Endometrium (tissue), 2 donors: Measurements from ENCODE around the gene SLC2A2.
"Not testable (repeated sequence)": the region's sequence is repeated elsewhere in the genome, so short reads cannot be mapped to it uniquely, and the experiment has no call there.

Experiments
- FAIRE-seq: peaks from 2 replicates; lab custom pipeline; 2012; peaks lifted over from hg19 to GRCh38; lab: Jason Lieb, UNC
- donor health status: control.
- donor health status: control.

The SLC2A2 gene

GRCh38 chr3:170988378-170988777 is 38.1 kb downstream of the SLC2A2 start:
- no peak for FAIRE-seq

GRCh38 chr3:170985304-170985703 is 41.2 kb downstream of the SLC2A2 start:
- no peak for FAIRE-seq

- no peak for FAIRE-seq
Observed at GRCh38 chr3:170982733-170983132, 43.8 kb downstream of the SLC2A2 start.

GRCh38 chr3:170980399-170980798 is 46.1 kb downstream of the SLC2A2 start:
- FAIRE-seq: no peak

- FAIRE-seq: no peak
Observed at GRCh38 chr3:170977949-170978745, 48.4 kb downstream of the SLC2A2 start.

- no peak for FAIRE-seq
Observed at GRCh38 chr3:170976190-170976519, 50.4 kb downstream of the SLC2A2 start.

GRCh38 chr3:170975283-170976189 is 51.0 kb downstream of the SLC2A2 start:
- FAIRE-seq: no peak

- FAIRE-seq: no peak
Observed at GRCh38 chr3:170974872-170975271, 51.6 kb downstream of the SLC2A2 start.

GRCh38 chr3:170972917-170973316 is 53.6 kb downstream of the SLC2A2 start:
- not testable (repeated sequence) for FAIRE-seq

- FAIRE-seq: no peak
Observed at GRCh38 chr3:170967126-170967525, 59.4 kb downstream of the SLC2A2 start.

GRCh38 chr3:170966495-170966894 is 60.0 kb downstream of the SLC2A2 start:
- no peak for FAIRE-seq

GRCh38 chr3:170962411-170962810 is 64.1 kb downstream of the SLC2A2 start:
- FAIRE-seq: no peak

GRCh38 chr3:170961616-170962400 is 64.7 kb downstream of the SLC2A2 start:
- peak; percentile 97 for FAIRE-seq

- no peak for FAIRE-seq
Observed at GRCh38 chr3:170959457-170959856, 67.1 kb downstream of the SLC2A2 start.

- FAIRE-seq: no peak
Observed at GRCh38 chr3:170956647-170957046, 69.9 kb downstream of the SLC2A2 start.

GRCh38 chr3:170953736-170954135 is 72.8 kb downstream of the SLC2A2 start:
- no peak for FAIRE-seq

- FAIRE-seq: no peak
Observed at GRCh38 chr3:170953229-170953628, 73.3 kb downstream of the SLC2A2 start.

GRCh38 chr3:170949211-170949610 is 77.3 kb downstream of the SLC2A2 start:
- FAIRE-seq: no peak

GRCh38 chr3:170947018-170947769 is 79.3 kb downstream of the SLC2A2 start:
- no peak for FAIRE-seq
